ENCODE results near the gene SAMD11.
"Not testable (repeated sequence)": the region's sequence is repeated elsewhere in the genome, so short reads cannot be mapped to it uniquely, and the experiment has no call there.

Gene SAMD11

DNA sequence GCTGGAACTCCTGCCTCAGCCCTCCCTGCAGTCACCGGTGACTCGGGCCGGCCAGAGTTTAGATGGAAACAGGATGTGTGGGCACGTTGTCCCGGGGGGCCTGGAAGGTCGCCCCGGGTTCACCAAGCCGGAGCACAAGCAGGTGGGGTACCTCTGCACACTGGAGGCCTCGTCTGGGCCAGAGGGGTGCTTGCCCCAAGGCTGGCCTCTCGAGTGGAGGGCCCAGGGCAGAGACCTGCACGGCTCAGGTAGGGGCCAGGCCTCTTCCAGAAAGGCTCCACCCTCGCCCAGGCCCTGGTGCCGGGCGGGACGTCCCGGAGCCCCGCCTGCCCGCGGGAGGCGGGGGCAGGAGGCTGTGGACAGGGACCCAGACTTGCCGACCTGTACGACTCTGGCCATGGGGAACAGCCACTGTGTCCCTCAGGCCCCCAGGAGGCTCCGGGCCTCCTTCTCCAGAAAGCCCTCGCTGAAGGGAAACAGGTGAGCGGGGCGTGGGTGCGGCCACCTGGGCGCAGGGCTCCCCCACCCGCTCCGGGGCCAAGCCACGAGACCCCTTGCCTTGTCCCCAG, 42.5 kb downstream of the SAMD11 start, which contains the start of gene PLEKHN1:
PLEKHN1 (plus strand) TSS at position 348 of the 569 bp plus-strand sequence; CDS start at position 398, 50 bp downstream.
- DNase-seq = no peak

DNA sequence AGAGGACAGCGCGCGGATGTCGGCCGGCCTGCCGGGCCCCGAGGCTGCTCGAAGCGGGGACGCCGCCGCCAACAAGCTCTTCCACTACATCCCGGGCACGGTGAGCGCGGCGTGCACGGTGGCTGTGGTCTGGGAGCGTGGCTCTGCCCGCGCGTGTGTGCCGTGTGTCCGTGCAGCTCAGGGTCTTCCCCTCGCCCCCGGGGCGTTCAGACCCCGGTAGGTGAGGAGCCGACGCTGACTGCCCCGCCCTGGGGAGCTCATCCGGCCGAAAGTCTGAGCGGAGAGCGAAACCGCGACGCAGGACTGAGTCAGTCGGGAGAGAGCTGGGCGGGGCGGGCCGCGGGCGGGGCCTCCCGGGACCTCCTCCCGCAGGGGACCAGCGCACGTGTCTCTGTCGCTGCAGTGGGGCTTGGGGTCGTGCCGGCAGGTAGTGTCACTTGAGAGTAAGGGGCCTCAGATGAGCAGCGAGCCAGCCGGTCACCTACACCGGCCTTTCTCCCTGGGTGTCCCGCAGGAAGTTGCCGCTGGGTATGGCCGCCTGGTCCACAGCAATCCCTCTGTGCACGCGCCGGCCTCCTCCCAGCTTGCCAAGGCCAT, 43.1 kb downstream of the SAMD11 start:
- DNase-seq = peak; percentile 75

GRCh38 chr1:967466-968343, 44.0 kb downstream of the SAMD11 start:
- DNase-seq = no peak

- DNase-seq = no peak
These were observed 45.6 kb downstream of the SAMD11 start for GRCh38 chr1:969260-969855.

- no peak for DNase-seq
These were observed 46.7 kb downstream of the SAMD11 start for GRCh38 chr1:970242-970972.

DNA sequence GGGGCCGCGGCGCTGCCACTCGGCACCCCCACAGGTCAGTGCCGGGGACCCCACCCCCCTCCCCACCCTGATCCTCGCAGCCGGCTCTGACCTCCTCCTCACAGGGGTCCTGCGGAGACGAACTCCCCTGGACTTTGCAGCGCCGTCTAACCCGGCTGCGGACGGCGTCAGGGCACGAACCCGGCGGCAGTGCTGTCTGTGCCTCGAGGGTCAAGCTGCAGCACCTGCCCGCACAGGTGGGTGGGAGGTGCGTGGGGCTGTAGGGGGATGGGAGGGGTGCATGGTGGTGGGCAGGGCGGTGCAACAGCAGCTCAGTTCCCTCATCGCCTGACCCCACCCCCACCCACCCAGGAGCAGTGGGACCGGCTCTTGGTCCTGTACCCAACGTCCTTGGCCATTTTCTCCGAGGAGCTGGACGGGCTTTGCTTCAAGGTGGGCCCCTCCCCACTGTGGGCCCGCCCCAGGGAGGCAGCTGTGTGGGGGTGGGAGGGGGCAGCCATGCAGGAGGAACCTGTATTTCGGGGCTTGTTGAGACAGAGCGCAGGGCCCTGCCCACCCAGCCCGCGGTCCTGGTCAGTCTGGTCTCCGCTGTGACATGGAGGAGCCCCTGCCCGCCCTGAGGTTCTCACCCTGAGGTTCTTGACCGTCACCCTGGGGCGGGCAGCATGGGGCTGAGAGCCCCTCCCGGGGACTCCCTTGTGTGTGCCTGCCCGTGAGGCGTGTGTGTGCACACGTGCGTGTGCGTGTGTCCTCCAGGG, 47.4 kb downstream of the SAMD11 start:
- DNase-seq = no peak

- DNase-seq = no peak
These were observed 48.2 kb downstream of the SAMD11 start for GRCh38 chr1:971751-972506.

- no peak for DNase-seq
These were observed 49.2 kb downstream of the SAMD11 start for GRCh38 chr1:972726-973458.

DNA sequence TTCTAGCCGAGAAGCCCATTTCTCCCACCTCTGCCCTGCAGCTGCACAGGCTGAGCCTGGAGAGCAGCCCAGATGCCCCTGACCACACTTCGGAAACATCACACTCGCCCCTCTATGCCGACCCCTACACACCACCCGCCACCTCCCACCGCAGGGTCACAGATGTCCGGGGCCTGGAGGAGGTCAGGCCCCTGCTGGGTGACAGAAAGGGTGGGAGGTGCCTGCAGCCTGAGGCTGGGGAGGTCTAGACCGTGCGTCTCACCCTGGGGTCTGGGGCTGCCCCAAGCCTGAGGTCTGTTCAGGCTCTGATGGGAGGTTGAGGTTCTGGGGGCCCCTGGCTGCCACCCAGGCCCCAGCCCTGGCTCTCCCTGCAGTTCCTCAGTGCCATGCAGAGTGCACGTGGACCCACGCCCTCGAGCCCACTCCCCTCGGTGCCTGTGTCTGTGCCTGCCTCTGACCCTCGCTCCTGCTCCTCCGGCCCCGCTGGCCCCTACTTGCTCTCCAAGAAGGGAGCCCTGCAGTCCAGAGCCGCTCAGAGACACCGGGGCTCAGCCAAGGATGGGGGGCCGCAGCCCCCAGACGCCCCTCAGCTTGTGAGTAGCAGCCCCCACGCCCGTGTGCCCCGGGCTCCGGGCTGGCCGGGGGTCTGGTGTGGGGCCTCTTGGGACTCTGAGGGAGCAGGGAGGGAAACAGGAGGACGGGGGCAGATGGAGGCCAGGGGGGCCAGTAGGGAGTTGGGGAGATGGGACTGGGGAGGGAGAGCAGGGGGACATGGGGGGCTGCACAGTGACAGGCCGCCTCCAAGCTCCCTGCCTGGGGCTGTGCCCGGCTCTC, 50.0 kb downstream of the SAMD11 start:
- no peak for DNase-seq

- DNase-seq = no peak
These were observed 50.5 kb downstream of the SAMD11 start for GRCh38 chr1:974293-974640.

GRCh38 chr1:974687-975328, 51.1 kb downstream of the SAMD11 start:
- no peak for DNase-seq

GRCh38 chr1:975365-975764, 51.6 kb downstream of the SAMD11 start:
- DNase-seq = no peak

GRCh38 chr1:975896-976683, 52.4 kb downstream of the SAMD11 start:
- peak; percentile 78 for DNase-seq

GRCh38 chr1:976791-977190, 53.1 kb downstream of the SAMD11 start:
- not testable (repeated sequence) for DNase-seq

- DNase-seq = no peak
These were observed 54.5 kb downstream of the SAMD11 start for GRCh38 chr1:978069-978834.

DNA sequence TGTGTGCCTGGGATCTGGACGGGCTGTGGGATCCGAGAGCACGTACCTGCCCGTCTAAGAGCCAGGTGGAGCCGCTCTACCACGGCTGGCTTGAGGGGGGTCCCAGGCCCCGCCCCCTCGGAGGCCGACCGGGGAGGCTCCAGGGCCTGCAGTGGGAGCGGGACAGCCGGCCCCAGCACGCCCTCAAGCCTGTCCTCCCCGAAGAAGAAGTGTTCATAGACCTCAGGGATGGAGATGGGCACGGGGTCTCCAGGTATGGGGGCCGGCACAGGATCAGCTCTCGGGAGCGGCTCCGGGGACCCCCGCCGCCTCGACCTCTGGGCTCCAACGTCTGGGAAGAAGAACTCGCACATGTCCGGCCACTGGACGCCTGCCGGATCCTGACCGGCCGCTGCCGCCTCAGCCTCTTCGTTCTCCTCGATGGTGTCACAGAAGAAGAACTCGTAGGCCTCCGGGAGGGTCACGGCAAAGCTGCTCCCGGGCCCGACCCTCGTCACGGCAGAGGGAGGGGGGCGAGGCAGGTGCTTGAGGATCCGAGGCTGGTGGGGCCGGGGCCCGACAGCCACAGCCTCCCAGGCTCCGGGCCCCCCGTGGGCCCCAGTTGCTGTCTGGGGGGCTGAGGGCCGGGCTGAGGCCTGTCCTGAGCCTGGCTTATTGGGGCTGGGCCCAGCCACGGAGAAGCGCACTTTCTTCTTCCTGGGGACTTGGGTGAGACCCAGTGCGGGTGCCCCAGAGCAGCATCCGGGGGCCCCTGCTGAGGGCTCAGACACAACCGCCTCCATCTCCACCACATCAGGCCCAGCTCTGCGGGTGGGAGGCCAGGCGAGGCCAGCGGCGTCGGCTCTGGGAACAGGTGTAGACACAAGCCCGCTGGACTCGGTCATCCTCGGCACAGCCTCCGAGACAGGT, 55.4 kb downstream of the SAMD11 start:
- DNase-seq = no peak

DNA sequence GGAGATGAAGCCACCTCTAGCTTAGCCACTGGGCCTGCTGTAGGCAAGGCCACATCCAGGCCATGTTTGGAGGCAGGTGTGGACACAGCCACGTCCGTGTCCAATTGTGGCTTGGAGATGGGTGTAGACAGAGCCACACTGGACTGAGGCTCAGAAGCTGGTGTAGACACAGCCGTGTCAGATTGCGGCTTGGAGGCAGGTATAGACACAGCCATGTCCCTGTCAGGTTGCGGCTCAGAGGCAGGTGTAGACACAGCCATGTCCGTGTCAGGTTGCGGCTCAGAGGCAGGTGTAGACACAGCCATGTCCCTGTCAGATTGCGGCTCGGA, 56.0 kb downstream of the SAMD11 start:
- DNase-seq = no peak

Data from hematopoietic multipotent progenitor cell treated with erythropoietin and hydrocortisone succinate and interleukin-3 and kit ligand, for 4 days (in vitro differentiated cells).